ENCODE measurements around the gene SHC2.

Gene SHC2

DNA sequence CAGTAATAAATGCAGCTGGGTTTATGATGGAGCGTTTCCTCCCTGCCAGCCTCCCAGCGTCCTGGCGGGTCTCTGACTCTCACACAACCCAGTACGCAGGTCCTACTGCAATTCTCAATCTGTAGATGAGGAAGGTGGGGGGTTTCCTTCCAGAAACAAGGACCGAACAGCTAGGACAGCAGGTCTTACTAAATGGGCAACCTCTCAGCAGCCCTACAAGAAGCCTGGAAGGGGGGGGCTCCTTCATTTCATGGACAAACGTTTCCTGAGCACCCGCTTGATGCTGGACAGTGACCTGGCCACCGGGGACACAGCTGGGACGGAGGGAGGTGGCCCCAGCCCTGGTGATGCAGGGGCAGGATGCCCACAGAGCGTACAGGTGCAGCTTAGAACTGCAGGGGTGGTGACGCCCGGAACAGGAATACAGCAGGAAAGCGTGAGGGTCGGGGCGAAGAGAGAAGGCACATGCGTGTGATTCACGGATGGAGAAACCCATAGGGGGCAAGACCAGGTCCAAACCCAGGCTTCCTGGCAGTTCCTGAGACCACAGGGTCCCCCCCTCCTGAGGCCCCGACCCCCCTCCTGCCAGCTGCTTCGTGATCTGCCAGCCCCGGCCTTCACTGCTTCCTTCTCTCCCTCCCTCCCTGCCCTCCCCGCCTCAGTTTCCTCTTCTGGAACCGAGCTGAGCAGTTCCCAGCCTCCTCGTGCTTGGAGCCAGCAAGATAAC lies 51.2 kb downstream of the SHC2 start:
- no peaks in the 10 kb centered on the region for H3K36me3 ChIP-seq (ENCODE audit: control insufficient read depth in 2 of 2, insufficient read depth in 2 of 2, low read length in 2 of 2)
- peaks cover 12% of the 10 kb centered on the region for H3K4me1 ChIP-seq (ENCODE audit: control insufficient read depth, insufficient read depth, low read length)
- H3K27ac ChIP-seq (ENCODE audit: low read length), result no peak overlapping the region
- no peaks in the 10 kb centered on the region for H3K9me3 ChIP-seq (ENCODE audit: control insufficient read depth in 2 of 2, low read length in 2 of 2)
- H3K9ac ChIP-seq (ENCODE audit: low read length in 2 of 2), result no peak overlapping the region
- peak overlapping the region; percentile 40 to 60 for H3K4me3 ChIP-seq (ENCODE audit: low read length in 2 of 2)
- H3K27me3 ChIP-seq (ENCODE audit: control insufficient read depth in 1 of 2, insufficient read depth in 2 of 2, low read length in 2 of 2), result peaks cover 32 to 44% of the 10 kb centered on the region in 2 donors

DNA sequence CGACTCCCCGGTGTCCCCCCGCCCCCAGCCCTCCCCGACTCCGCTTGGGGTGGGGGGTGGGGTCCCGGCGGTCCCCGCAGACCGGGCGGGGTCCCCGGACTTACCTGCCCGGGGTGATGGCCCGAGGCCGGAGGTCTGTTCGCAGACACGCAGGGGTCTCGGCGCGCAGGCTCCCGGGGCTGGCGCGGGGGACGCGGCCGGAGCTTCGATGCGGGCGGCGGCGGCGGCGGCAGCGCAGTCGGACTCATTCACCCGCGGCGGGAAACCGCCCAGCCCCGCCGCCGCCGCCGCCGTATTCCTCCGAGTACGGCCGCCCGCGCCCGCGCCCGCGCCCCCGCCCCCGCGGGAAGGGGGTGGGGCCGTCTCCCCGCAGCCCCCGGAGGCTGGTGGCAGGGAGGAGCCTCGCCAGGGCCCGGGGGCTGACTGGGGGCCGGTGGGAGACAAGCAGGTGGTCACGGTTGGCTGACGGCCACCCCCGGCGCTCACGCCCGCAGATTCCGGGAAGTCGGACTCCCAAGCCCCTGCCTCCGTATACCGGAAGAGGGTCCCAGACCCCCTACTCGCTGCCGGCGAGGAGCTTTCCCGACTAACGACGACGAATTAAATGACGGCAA lies 51.8 kb downstream of the SHC2 start, which contains the start of gene C2CD4C:
Gene C2CD4C, minus strand, starts transcription at position 246 of the 614 bp plus-strand sequence. CDS start 786 bp downstream, outside the sequence.
- Histone ChIP-seq H3K27ac (ENCODE audit: low read length) (no peak within 1 kb of the TSS), H3K4me3 (ENCODE audit: low read length in 2 of 2) (peak within 1 kb of the TSS; percentile 40 to 60), H3K27me3 (ENCODE audit: control insufficient read depth in 1 of 2, insufficient read depth in 2 of 2, low read length in 2 of 2) (peaks cover 32 to 44% of the 10 kb centered on the region in 2 donors)

DNA sequence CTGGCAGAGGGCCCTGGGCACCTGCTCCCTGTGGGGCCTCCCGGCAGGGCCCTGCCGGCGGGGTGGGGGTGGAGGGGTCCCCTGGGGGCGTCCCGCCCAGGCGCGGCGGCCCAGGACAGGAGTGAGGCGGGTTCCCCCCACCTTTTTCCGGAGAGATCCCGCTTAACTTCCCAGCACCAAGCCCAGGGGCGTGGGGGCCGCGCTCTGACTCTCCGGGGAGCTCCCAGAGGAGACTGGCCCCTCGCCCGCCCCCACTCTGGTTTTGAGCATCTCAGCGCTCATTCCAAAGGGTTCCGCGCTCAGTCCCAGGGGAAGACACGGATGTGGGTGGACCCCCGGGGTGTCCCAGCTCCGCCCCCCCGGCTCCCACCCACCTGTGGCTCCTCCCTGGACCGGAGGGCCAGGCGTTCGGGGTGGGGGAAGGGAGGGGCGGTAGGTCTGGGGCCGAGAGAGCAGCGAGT lies 52.4 kb downstream of the SHC2 start:
- H3K27ac ChIP-seq (ENCODE audit: low read length), result no peak overlapping the region
- no peak overlapping the region for H3K9ac ChIP-seq (ENCODE audit: low read length in 2 of 2)
- peaks cover 34 to 46% of the 10 kb centered on the region in 2 donors for H3K27me3 ChIP-seq (ENCODE audit: control insufficient read depth in 1 of 2, insufficient read depth in 2 of 2, low read length in 2 of 2)
- H3K36me3 ChIP-seq (ENCODE audit: control insufficient read depth in 2 of 2, insufficient read depth in 2 of 2, low read length in 2 of 2), result no peaks in the 10 kb centered on the region
- peaks cover 12% of the 10 kb centered on the region for H3K4me1 ChIP-seq (ENCODE audit: control insufficient read depth, insufficient read depth, low read length)
- H3K4me3 ChIP-seq (ENCODE audit: low read length in 2 of 2), result peak overlapping the region in 1 of 2 donors; percentile 40
- no peaks in the 10 kb centered on the region for H3K9me3 ChIP-seq (ENCODE audit: control insufficient read depth in 2 of 2, low read length in 2 of 2)

More for the DNA sequence above, 51.8 kb downstream of the SHC2 start, which contains the start of gene C2CD4C:
- H3K4me1 ChIP-seq (ENCODE audit: control insufficient read depth, insufficient read depth, low read length), result peaks cover 12% of the 10 kb centered on the region
- H3K9ac ChIP-seq (ENCODE audit: low read length in 2 of 2), result no peak within 1 kb of the TSS
- H3K36me3 ChIP-seq (ENCODE audit: control insufficient read depth in 2 of 2, insufficient read depth in 2 of 2, low read length in 2 of 2), result no peaks in the 10 kb centered on the region
- no peaks in the 10 kb centered on the region for H3K9me3 ChIP-seq (ENCODE audit: control insufficient read depth in 2 of 2, low read length in 2 of 2)

DNA sequence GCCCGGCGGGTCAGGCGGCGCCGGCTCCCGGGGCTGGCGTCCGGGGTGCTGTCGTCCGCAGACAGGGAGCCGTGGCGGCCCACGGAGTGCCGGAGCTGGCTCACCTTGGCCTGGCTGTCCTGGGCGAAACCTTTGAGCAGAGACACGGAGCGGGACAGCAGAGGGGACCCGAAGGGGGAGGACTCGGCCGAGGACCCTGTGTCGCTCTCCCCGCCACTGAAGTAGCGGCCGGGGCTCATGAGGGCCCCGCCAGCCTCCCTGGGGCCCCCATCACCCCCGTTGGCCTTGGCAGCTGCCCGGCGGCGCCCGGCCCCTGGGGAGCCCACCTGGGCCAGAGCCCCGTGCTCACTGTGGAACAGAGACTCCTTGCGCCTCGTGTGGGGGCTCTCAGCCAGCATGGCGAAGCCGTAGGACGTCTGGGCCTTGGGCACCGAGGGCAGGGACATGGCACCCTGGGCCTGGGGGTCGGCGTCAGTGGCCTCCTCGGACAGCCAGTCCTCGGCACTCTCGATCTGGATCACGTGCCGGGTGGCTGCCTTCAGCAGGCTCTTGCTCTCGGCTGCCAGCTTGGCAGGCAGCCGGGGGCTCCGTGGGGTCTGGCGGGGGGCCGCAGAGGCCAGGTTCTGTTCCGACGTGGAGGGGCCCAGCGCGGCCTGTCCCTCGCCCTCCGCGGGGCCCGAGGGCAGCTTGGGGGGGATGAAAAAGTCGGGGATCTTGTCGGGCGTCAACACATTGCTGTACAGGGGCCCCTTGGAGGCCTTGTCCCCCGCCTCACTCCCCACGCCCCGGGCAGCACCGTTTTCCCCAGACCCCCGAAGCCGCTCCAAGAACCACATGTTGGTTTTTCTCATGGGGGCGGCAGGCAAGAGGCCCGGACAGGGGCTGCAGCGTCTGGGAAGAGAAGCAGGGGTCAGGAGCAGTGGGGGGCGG lies 53.1 kb downstream of the SHC2 start:
- no peak overlapping the region for H3K9ac ChIP-seq (ENCODE audit: low read length in 2 of 2)
- peaks cover 12% of the 10 kb centered on the region for H3K4me1 ChIP-seq (ENCODE audit: control insufficient read depth, insufficient read depth, low read length)
- peaks cover 41 to 53% of the 10 kb centered on the region in 2 donors for H3K27me3 ChIP-seq (ENCODE audit: control insufficient read depth in 1 of 2, insufficient read depth in 2 of 2, low read length in 2 of 2)
- H3K9me3 ChIP-seq (ENCODE audit: control insufficient read depth in 2 of 2, low read length in 2 of 2), result no peaks in the 10 kb centered on the region
- H3K36me3 ChIP-seq (ENCODE audit: control insufficient read depth in 2 of 2, insufficient read depth in 2 of 2, low read length in 2 of 2), result no peaks in the 10 kb centered on the region
- H3K27ac ChIP-seq (ENCODE audit: low read length), result no peak overlapping the region
- H3K4me3 ChIP-seq (ENCODE audit: low read length in 2 of 2), result no peak overlapping the region

DNA sequence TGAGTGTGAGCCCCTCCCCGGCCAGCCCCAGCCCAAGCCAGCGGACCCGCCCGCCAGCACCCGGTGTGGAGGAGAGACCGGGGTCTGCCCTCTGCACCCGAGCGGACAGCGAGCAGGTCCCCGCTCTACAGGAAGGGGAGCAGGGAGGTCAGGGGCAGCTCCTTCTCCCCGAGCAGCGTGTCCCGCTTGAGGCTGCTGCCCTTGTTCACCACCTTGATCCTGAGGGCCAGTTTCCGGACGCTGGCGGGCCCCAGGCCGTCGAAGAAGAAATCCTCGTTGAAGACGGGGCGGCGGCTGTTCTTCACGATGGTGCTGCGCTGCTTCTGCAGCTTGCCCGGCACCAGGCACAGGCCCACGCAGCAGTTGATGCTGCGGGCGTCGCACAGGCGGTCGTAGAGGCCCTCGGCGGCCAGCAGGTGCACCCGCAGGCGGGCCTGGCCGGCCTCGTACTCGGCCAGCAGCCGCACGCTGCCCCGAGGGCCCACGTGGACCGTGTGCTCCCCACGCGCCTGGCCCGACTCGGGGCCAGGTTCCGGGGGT lies 53.8 kb downstream of the SHC2 start:
- Histone ChIP-seq H3K27ac (ENCODE audit: low read length) (no peak overlapping the region), H3K9ac (ENCODE audit: low read length in 2 of 2) (no peak overlapping the region), H3K4me3 (ENCODE audit: low read length in 2 of 2) (no peak overlapping the region), H3K27me3 (ENCODE audit: control insufficient read depth in 1 of 2, insufficient read depth in 2 of 2, low read length in 2 of 2) (peaks cover 40 to 56% of the 10 kb centered on the region in 2 donors), H3K36me3 (ENCODE audit: control insufficient read depth in 2 of 2, insufficient read depth in 2 of 2, low read length in 2 of 2) (no peaks in the 10 kb centered on the region), H3K9me3 (ENCODE audit: control insufficient read depth in 2 of 2, low read length in 2 of 2) (no peaks in the 10 kb centered on the region), H3K4me1 (ENCODE audit: control insufficient read depth, insufficient read depth, low read length) (peaks cover 13% of the 10 kb centered on the region)

DNA sequence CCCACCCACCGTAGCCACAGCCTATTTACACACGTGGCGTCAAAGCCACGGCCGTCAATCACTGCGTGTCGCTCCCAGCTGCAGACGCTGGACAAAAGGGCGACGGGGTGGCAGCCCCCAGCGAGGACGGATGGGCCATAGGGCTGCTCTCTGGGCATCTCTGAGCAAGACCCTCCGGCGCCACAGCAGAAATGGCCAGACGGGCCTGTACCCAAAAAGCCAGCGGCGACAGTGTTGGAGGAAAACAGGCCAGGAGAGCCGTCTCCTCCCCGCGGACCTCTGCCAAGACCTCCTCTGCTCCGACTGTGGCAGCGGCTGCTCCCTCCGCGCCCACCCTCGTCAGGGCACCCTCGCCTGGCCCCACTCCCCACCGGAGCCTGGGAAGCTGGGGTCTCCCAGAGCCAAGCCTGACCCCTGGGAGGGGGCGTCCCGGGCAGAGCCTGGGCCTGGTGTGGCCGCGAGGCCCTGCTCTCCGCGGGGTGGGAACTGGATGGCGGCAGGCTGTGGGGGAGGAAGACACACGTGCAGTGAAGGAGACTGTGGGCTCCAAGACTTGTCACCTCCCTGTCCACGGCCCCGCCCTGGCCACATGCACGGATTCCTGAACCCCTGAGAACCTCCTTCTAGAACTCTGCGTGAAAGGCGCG lies 54.6 kb downstream of the SHC2 start:
- H3K4me1 ChIP-seq (ENCODE audit: control insufficient read depth, insufficient read depth, low read length), result peaks cover 14% of the 10 kb centered on the region
- no peaks in the 10 kb centered on the region for H3K9me3 ChIP-seq (ENCODE audit: control insufficient read depth in 2 of 2, low read length in 2 of 2)
- H3K4me3 ChIP-seq (ENCODE audit: low read length in 2 of 2), result no peak overlapping the region
- peaks cover 36 to 53% of the 10 kb centered on the region in 2 donors for H3K27me3 ChIP-seq (ENCODE audit: control insufficient read depth in 1 of 2, insufficient read depth in 2 of 2, low read length in 2 of 2)
- no peak overlapping the region for H3K27ac ChIP-seq (ENCODE audit: low read length)
- no peaks in the 10 kb centered on the region for H3K36me3 ChIP-seq (ENCODE audit: control insufficient read depth in 2 of 2, insufficient read depth in 2 of 2, low read length in 2 of 2)
- H3K9ac ChIP-seq (ENCODE audit: low read length in 2 of 2), result no peak overlapping the region

DNA sequence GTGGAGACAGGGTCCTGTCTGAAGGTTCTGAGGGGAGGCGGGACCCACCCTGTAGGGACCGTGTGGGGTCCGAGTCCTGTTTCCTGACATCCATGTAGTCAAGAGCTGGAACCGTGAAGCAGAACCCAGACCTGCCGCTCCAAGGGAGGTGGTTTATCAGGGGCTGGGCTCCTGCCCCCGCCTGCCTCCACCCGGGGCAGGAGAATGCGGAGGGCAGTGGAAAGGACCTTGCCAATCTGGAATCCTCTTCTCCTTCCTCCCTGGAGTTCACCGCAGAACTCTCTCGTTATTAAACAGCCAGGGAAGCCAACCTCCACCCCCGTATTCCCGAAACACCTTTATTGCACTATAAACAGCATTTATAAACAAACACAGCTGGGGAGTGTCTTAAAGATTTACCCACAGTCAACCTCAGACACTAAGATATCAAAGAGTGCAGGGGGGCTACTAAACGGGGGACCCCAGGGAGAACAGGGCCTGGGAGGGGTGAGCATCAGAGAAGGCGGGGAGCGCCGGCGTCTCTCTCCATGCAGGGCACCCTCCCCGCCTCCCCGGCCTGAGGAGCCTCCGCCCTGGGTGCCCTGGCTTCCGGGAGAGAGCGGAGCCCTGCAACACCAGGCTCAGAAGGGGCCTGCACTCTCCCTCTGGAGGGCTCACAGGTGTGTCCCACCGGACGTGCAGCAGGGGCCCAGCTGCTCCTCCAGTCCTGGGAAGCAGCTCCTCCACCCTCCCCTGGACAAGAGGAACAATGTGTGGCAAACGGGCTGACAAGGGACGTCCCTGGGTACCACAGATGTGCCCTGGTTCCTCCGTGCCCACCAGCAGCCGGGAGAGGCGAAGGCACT lies 55.5 kb downstream of the SHC2 start:
- peaks cover 14% of the 10 kb centered on the region for H3K4me1 ChIP-seq (ENCODE audit: control insufficient read depth, insufficient read depth, low read length)
- H3K27me3 ChIP-seq (ENCODE audit: control insufficient read depth in 1 of 2, insufficient read depth in 2 of 2, low read length in 2 of 2), result peaks cover 39 to 56% of the 10 kb centered on the region in 2 donors
- H3K36me3 ChIP-seq (ENCODE audit: control insufficient read depth in 2 of 2, insufficient read depth in 2 of 2, low read length in 2 of 2), result no peaks in the 10 kb centered on the region
- no peak overlapping the region for H3K27ac ChIP-seq (ENCODE audit: low read length)
- no peaks in the 10 kb centered on the region for H3K9me3 ChIP-seq (ENCODE audit: control insufficient read depth in 2 of 2, low read length in 2 of 2)
- H3K4me3 ChIP-seq (ENCODE audit: low read length in 2 of 2), result no peak overlapping the region
- H3K9ac ChIP-seq (ENCODE audit: low read length in 2 of 2), result no peak overlapping the region

DNA sequence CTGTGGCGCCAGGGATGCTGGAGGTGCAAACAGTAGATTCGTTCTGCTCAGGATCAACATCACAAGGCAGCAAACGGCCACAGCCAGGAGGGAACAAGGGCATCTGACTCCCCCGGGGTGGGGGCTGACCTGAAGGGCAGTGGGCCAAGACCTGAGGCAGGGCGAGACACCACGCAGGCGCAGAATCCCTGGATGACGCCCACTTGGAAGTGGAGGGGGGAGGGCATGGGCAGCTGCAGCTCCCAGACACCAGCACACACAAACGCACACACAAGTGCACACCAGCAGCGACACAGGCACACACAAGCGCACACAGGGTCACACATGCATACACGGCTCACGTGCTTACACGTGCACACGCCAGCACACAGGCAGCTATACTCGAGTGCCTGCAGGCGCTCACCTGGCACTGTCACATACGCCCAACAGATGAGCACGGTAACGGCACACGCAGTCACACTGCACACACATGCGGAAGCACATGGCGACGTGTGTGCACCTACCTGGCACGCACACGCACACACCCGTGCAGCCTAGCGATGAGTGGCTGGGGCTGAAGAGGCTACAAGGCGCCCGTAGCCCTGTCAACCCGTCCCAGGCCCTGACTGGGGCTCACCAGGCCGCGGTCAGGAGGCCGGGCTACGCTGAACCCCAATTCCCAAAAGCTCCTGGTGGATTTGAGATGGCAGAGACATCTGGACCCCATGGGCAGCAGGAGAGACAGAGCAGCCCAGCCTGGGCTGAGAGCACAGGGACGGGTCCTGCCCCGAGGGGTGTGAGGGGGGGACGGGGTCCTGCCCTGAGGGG lies 57.4 kb downstream of the SHC2 start:
- Histone ChIP-seq H3K9me3 (ENCODE audit: control insufficient read depth in 2 of 2, low read length in 2 of 2) (no peaks in the 10 kb centered on the region), H3K4me3 (ENCODE audit: low read length in 2 of 2) (no peak overlapping the region), H3K36me3 (ENCODE audit: control insufficient read depth in 2 of 2, insufficient read depth in 2 of 2, low read length in 2 of 2) (no peaks in the 10 kb centered on the region), H3K9ac (ENCODE audit: low read length in 2 of 2) (no peak overlapping the region), H3K4me1 (ENCODE audit: control insufficient read depth, insufficient read depth, low read length) (peaks cover 4% of the 10 kb centered on the region), H3K27me3 (ENCODE audit: control insufficient read depth in 1 of 2, insufficient read depth in 2 of 2, low read length in 2 of 2) (peaks cover 34 to 47% of the 10 kb centered on the region in 2 donors), H3K27ac (ENCODE audit: low read length) (no peak overlapping the region)

DNA sequence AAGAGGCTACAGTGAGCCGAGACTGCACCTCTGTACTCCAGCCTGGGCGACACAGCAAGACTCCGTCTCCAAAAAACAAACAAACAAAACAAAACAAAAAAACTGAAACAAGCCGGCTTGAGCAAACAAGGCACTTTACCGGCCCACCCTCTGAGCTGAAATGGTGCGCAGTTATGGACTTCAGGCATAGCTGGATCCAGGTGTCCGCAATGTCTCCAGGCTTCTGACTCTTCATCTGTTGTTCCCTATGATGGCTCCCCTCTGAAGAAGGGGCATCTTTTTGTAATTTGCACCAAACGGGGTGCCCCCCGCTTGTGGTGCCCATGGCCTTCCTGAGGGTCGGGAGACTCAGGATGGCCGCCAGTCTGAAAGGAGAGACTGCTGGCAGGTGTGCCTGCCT lies 58.0 kb downstream of the SHC2 start:
- no peak overlapping the region for H3K27ac ChIP-seq (ENCODE audit: low read length)
- H3K36me3 ChIP-seq (ENCODE audit: control insufficient read depth in 2 of 2, insufficient read depth in 2 of 2, low read length in 2 of 2), result no peaks in the 10 kb centered on the region
- H3K4me1 ChIP-seq (ENCODE audit: control insufficient read depth, insufficient read depth, low read length), result peaks cover 3% of the 10 kb centered on the region
- no peak overlapping the region for H3K4me3 ChIP-seq (ENCODE audit: low read length in 2 of 2)
- peaks cover 37 to 47% of the 10 kb centered on the region in 2 donors for H3K27me3 ChIP-seq (ENCODE audit: control insufficient read depth in 1 of 2, insufficient read depth in 2 of 2, low read length in 2 of 2)
- H3K9me3 ChIP-seq (ENCODE audit: control insufficient read depth in 2 of 2, low read length in 2 of 2), result no peaks in the 10 kb centered on the region
- no peak overlapping the region for H3K9ac ChIP-seq (ENCODE audit: low read length in 2 of 2)

Measured in stomach smooth muscle (tissue), 2 donors.